Aorta (tissue), 5 donors: ENCODE results near the gene TMEM82. TPM values are rescaled to one million over a fixed set of nuclear protein-coding genes. Genes with fewer than 3 reads are reported as not detected.

Source experiments
- ATAC-seq: fragments of 200-7000 bp; cut with Tn5 transposase; one replicate; pipeline ENCODE4 v1.9.1; 2022; ENCODE audit warnings: moderate library complexity; ENCODE audit not compliant: low FRiP score
- DNase-seq, 2 donors: peaks; one replicate each; pipeline ENCODE4 v3.0.0-alpha.2; 2020
- H3K27ac ChIP-seq, 2 donors: one replicate each; pipeline ENCODE4 v1.5.1; 2013; ENCODE audit warnings: low read length in 2 of 2, mild to moderate bottlenecking in 2 of 2, moderate library complexity in 2 of 2, control low read depth in 1 of 2, inconsistent platforms in 1 of 2, low read depth in 1 of 2
- H3K27me3 ChIP-seq, 2 donors: one replicate each; pipeline ENCODE4 v1.6.1; 2013; ENCODE audit warnings: control low read depth in 1 of 2, low read length in 1 of 2, mild to moderate bottlenecking in 1 of 2, moderate library complexity in 1 of 2; ENCODE audit not compliant: insufficient read depth in 2 of 2, control insufficient read depth in 1 of 2
- H3K36me3 ChIP-seq, 2 donors: one replicate each; pipeline ENCODE4 v1.6.1; 2013; ENCODE audit warnings: control low read depth in 1 of 2, low read length in 1 of 2, mild to moderate bottlenecking in 1 of 2; ENCODE audit not compliant: insufficient read depth in 2 of 2, control insufficient read depth in 1 of 2
- H3K4me1 ChIP-seq, 2 donors: one replicate each; pipeline ENCODE4 v1.6.1; 2013; ENCODE audit warnings: low read length in 2 of 2, control low read depth in 1 of 2, mild to moderate bottlenecking in 1 of 2, moderate library complexity in 1 of 2; ENCODE audit not compliant: insufficient read depth in 2 of 2, control insufficient read depth in 1 of 2
- H3K4me3 ChIP-seq, 2 donors: one replicate each; pipeline ENCODE4 v1.5.1; 2013; ENCODE audit warnings: low read length in 2 of 2, control low read depth in 1 of 2, mild to moderate bottlenecking in 1 of 2
- H3K9me3 ChIP-seq: one replicate; pipeline ENCODE4 v1.6.1; 2013; ENCODE audit warnings: mild to moderate bottlenecking, low read length; ENCODE audit not compliant: control insufficient read depth
- WGBS, 2 donors: extraction: QIAGEN DNeasy Blood & Tissue Kit; methylation state at CpG; one replicate each; pipeline ENCODE4 v1.1.7; 2013; 5-methylcytosine and 5-hydroxymethylcytosine counted together
- intact Hi-C, 2 donors: fragments of 100-400 bp; cut with DNase I; formaldehyde crosslinking; loops; one replicate each; pipeline versions ENCODE4 v1.14.2 to v1.15.0; 2022
- polyA plus RNA-seq, 2 donors: library from polyadenylated mRNA; stranded (reverse); fragments of 200-250 nt; gene quantifications; one replicate each; pipeline ENCODE4 v1.2.3, GENCODE V29; 2013
- total RNA-seq, 2 donors: library from RNA; stranded (reverse); fragmentation: NEBNext Ultra II Directional; extraction: Animal tissue kit (Norgen Biotek cat#: 25700); gene quantifications; one replicate each; pipeline ENCODE4 v1.2.1, GENCODE V29; 2021
- donor health status: healthy with polysubstance abuse.
- donor health status: Bipolar disorder and iron deficiency.
- donor health status: DM: no; HTN: no; CAD: no.
- donor health status: DM: no; HTN: no; CAD: no.
- donor health status: DM: yes; HTN: yes; CAD: no.

TMEM82 gene
- total and polyA plus RNA-seq, 4 donors: 5.8 TPM; not detected in 3

- no peak overlapping the region for H3K27ac ChIP-seq
- no peak for ATAC-seq
- H3K9me3 ChIP-seq: no peaks in the 10 kb centered on the region
- no peaks in the 10 kb centered on the region for H3K27me3 ChIP-seq
- 76 to 78% methylated on average over 36 to 39 of the region's 39 CpGs for WGBS, 2 donors
- peak in 1 of 2 donors; percentile 53 for DNase-seq
- no peaks in the 10 kb centered on the region for H3K4me1 ChIP-seq
- intact Hi-C loops: no loop called here
- peaks cover 0 to 6% of the 10 kb centered on the region in 2 donors for H3K36me3 ChIP-seq
- H3K4me3 ChIP-seq: no peak overlapping the region
Observed at GRCh38 chr1:15731735-15732685, 10.3 kb upstream of the TMEM82 start.

- no peak for DNase-seq
- no peak for ATAC-seq
- Histone ChIP-seq H3K27me3 (no peaks in the 10 kb centered on the region), H3K36me3 (peaks cover 0 to 3% of the 10 kb centered on the region in 2 donors), H3K4me1 (no peaks in the 10 kb centered on the region), H3K4me3 (no peak overlapping the region), H3K27ac (no peak overlapping the region), H3K9me3 (no peaks in the 10 kb centered on the region)
- intact Hi-C loops: no loop called here
- 63 to 68% methylated on average over 7 of the region's 7 CpGs for WGBS, 2 donors
Observed at GRCh38 chr1:15732686-15733081, 9.6 kb upstream of the TMEM82 start.

GRCh38 chr1:15733218-15733725, 9.0 kb upstream of the TMEM82 start:
- Histone ChIP-seq H3K4me1 (no peaks in the 10 kb centered on the region), H3K36me3 (peaks cover 0 to 3% of the 10 kb centered on the region in 2 donors), H3K27ac (no peak overlapping the region), H3K9me3 (no peaks in the 10 kb centered on the region), H3K27me3 (no peaks in the 10 kb centered on the region), H3K4me3 (no peak overlapping the region)
- ATAC-seq: no peak
- no peak for DNase-seq
- WGBS, 2 donors: 73 to 80% methylated on average over 11 of the region's 11 CpGs
- intact Hi-C loops: no loop called here

DNA sequence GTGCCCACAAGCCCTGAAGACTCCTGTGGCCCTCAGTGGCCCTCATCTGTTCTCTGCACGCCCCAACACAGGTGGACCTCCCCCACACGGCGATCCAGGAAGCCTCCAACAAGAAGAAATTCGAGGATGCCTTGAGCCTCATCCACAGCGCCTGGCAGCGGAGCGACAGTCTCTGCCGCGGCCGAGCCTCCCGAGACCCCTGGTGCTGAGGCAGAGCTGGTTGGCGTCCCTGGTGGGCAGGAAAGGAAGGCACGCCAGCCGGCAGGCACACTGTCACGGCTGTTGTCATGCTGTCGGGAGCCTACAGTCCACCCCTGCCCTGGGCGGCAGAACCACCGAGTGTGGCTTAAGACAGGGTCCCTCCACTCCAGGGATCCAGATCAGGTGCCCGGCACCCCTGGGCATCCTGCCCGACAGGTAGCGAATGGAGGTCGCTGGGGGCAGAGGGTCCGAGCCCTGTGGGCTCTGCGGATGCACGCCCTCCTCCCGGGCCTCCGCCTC, 8.5 kb upstream of the TMEM82 start:
- no peaks in the 10 kb centered on the region for H3K27me3 ChIP-seq
- no peak overlapping the region for H3K4me3 ChIP-seq
- no peaks in the 10 kb centered on the region for H3K9me3 ChIP-seq
- peaks cover 0 to 3% of the 10 kb centered on the region in 2 donors for H3K36me3 ChIP-seq
- H3K27ac ChIP-seq: no peak overlapping the region
- no peak for ATAC-seq
- WGBS, 2 donors: 88 to 89% methylated on average over 27 of the region's 27 CpGs
- DNase-seq: no peak
- intact Hi-C loops: no loop called here
- no peaks in the 10 kb centered on the region for H3K4me1 ChIP-seq

- Histone ChIP-seq H3K4me1 (no peaks in the 10 kb centered on the region), H3K4me3 (no peak overlapping the region), H3K9me3 (no peaks in the 10 kb centered on the region), H3K36me3 (peaks cover 0 to 3% of the 10 kb centered on the region in 2 donors), H3K27me3 (no peaks in the 10 kb centered on the region), H3K27ac (no peak overlapping the region)
- no peak for DNase-seq
- intact Hi-C loops: no loop called here
- ATAC-seq: no peak
- 67 to 69% methylated on average over 13 of the region's 13 CpGs for WGBS, 2 donors
Observed at GRCh38 chr1:15734296-15734695, 8.0 kb upstream of the TMEM82 start.

GRCh38 chr1:15734901-15735300, 7.4 kb upstream of the TMEM82 start:
- DNase-seq (peak in 1 of 2 donors; percentile 57), ATAC-seq (no peak)
- H3K36me3 ChIP-seq: peaks cover 0 to 3% of the 10 kb centered on the region in 2 donors
- no peaks in the 10 kb centered on the region for H3K4me1 ChIP-seq
- no peaks in the 10 kb centered on the region for H3K9me3 ChIP-seq
- H3K27ac ChIP-seq: no peak overlapping the region
- intact Hi-C loops: no loop called here
- WGBS, 2 donors: 62% methylated on average over 17 of the region's 17 CpGs
- no peak overlapping the region for H3K4me3 ChIP-seq
- H3K27me3 ChIP-seq: no peaks in the 10 kb centered on the region

- Histone ChIP-seq H3K4me1 (no peaks in the 10 kb centered on the region), H3K9me3 (no peaks in the 10 kb centered on the region), H3K27ac (peak overlapping the region in 1 of 2 donors; percentile 3), H3K4me3 (no peak overlapping the region), H3K27me3 (no peaks in the 10 kb centered on the region), H3K36me3 (peaks cover 0 to 3% of the 10 kb centered on the region in 2 donors)
- ATAC-seq (no peak), DNase-seq (peak in 1 of 2 donors; percentile 43)
- WGBS, 2 donors: 59 to 60% methylated on average over 12 of the region's 12 CpGs
- intact Hi-C loops: no loop called here
Observed at GRCh38 chr1:15735304-15736037, 6.8 kb upstream of the TMEM82 start.

DNA sequence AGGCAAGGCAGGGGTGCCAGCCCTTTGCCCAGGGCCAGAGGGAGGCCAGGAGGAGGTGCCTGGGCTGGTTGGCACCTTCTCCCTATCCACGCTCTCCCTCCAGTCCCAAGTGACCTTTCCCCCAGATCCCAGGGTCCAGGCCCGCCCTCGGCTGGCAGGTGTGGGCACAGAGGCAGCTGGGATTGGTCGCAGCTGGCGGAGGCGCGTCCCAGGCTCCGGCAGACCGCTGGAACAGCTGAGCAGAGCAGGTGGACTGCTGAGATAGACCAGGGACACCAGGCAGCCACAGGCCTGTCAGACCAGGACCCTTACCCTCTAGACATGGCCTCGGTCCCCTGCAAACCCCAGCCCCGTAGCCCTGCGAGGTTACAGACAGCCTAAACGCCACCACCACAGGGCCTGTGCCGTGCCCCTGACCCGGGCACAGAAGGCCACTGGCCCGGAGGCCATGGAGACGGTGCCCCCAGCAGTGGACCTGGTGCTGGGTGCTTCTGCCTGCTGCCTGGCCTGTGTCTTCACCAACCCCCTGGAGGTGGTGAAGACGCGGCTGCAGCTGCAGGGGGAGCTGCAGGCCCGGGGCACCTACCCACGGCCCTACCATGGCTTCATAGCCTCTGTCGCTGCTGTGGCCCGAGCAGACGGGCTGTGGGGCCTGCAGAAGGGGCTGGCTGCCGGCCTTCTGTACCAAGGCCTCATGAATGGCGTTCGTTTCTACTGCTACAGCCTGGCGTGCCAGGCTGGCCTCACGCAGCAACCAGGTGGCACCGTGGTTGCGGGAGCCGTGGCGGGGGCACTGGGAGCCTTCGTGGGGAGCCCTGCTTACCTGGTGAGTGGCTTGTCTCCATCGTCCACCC, 6.0 kb upstream of the TMEM82 start, which contains the start of gene SLC25A34:
Gene SLC25A34, plus strand, starts transcription at position 221 of the 854 bp plus-strand sequence. Its CDS starts 228 bp downstream, at position 449.
- H3K4me3 ChIP-seq: no peak within 1 kb of the TSS
- no peaks in the 10 kb centered on the region for H3K36me3 ChIP-seq
- no peaks in the 10 kb centered on the region for H3K9me3 ChIP-seq
- 33 to 43% methylated on average over 35 of the region's 35 CpGs for WGBS, 2 donors
- peak within 1 kb of the TSS in 1 of 2 donors; percentile 3 for H3K27ac ChIP-seq
- DNase-seq (peak in 1 of 2 donors; percentile 61), ATAC-seq (peak; percentile 14)
- no peaks in the 10 kb centered on the region for H3K27me3 ChIP-seq
- H3K4me1 ChIP-seq: no peaks in the 10 kb centered on the region
- intact Hi-C loops: no loop called here
